ENCODE data around the gene KIRREL3.

Gene KIRREL3

DNA sequence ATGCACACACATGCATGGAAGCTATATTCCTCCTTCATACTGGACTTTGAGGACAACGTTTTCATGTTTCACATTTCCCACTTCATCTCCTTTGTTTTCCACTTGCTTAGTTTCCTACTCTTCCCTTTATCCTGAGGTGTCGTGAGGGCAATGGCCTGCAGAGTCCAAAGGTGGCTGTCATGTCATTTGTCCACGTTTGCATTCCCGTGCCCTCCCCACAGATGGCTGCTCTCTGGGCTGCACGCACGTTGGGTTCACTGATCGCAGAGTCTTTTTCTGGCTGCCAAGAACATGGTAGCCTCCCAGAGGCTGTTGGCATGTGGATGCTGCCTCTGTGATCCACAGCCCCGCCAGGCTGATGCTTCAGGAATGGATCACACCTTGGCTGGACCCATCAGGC lies 389.1 kb downstream of the KIRREL3 start:
- no peaks in the 10 kb centered on the region for H3K27me3 ChIP-seq (ENCODE audit: low read depth, low read length)
- no peak overlapping the region for H3K4me3 ChIP-seq (ENCODE audit: low read depth in 1 of 2, low read length in 2 of 2)
- H3K4me1 ChIP-seq (ENCODE audit: control insufficient read depth in 1 of 2, insufficient read depth in 2 of 2, low read length in 2 of 2) = no peaks in the 10 kb centered on the region
- no peaks in the 10 kb centered on the region for H3K9me3 ChIP-seq (ENCODE audit: control insufficient read depth in 1 of 2, low read length in 2 of 2)
- no peak overlapping the region for H3K27ac ChIP-seq (ENCODE audit: low read length)
- H3K36me3 ChIP-seq (ENCODE audit: control insufficient read depth in 1 of 2, insufficient read depth in 2 of 2, low read length in 2 of 2) = no peaks in the 10 kb centered on the region

- Histone ChIP-seq H3K4me3 (ENCODE audit: low read depth in 1 of 2, low read length in 2 of 2) (no peak overlapping the region), H3K36me3 (ENCODE audit: control insufficient read depth in 1 of 2, insufficient read depth in 2 of 2, low read length in 2 of 2) (no peaks in the 10 kb centered on the region), H3K27ac (ENCODE audit: low read length) (no peak overlapping the region), H3K9me3 (ENCODE audit: control insufficient read depth in 1 of 2, low read length in 2 of 2) (no peaks in the 10 kb centered on the region), H3K4me1 (ENCODE audit: control insufficient read depth in 1 of 2, insufficient read depth in 2 of 2, low read length in 2 of 2) (no peaks in the 10 kb centered on the region), H3K27me3 (ENCODE audit: low read depth, low read length) (no peaks in the 10 kb centered on the region)
Measured at GRCh38 chr11:126608658-126609057, 391.9 kb downstream of the KIRREL3 start.

DNA sequence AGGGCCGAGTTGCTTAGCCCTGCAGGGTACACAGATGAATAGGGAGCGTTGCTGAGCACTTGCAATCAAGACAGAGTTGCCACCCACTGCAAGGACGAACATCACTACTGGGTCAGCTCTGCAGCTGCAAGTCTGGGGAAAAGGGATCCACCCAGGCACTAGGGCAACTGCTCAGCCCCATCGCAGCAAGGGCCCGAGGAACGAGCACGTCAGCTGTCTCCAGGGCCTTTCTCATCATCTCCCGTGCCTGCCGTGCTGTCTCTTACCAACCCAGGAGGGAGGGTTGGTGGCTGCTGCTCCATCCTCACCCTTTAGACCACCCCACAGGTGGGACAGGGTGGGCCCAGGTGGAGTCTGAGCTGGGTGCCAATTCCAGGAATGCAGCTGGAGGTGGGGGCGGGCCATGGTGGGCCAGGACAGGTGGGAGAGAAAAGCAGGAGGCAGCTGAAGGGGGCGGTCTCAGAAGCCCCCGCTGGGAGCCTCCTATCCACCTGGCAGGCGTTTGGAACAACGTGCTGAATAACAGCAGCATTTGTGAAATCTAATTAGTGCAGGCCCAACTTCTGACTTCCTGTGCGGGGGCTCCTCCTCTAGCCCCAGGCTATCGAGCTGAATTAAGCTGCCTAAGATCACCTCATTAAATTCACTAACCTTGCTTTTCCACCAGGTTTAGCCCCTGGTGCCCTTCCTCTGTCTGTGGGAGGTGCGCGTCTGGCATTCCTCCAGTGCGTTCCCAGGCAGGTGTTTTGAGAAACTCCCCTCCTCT lies 392.6 kb downstream of the KIRREL3 start:
- H3K4me1 ChIP-seq (ENCODE audit: control insufficient read depth in 1 of 2, insufficient read depth in 2 of 2, low read length in 2 of 2) = no peaks in the 10 kb centered on the region
- H3K36me3 ChIP-seq (ENCODE audit: control insufficient read depth in 1 of 2, insufficient read depth in 2 of 2, low read length in 2 of 2) = no peaks in the 10 kb centered on the region
- no peaks in the 10 kb centered on the region for H3K9me3 ChIP-seq (ENCODE audit: control insufficient read depth in 1 of 2, low read length in 2 of 2)
- H3K27ac ChIP-seq (ENCODE audit: low read length) = no peak overlapping the region
- H3K4me3 ChIP-seq (ENCODE audit: low read depth in 1 of 2, low read length in 2 of 2) = no peak overlapping the region
- no peaks in the 10 kb centered on the region for H3K27me3 ChIP-seq (ENCODE audit: low read depth, low read length)

DNA sequence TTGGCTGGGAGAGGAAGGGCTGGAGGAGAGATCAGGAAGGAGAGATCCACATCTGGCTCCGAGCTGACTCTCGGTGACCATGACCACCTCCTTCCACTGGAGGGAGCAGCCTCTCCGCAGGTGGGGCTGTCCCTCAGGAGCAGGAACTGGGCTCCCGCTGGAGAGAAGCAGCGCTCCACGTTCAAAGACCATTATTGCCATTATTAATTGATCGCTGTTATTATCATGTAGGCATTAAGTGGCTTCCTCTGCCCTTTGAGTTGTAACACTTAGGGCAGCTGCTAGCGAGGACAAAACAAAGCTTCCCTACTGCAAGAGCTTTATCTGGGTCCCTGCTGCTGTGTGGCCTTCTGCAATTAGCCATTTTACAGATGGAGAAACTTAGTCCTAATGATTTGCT lies 393.2 kb downstream of the KIRREL3 start:
- Histone ChIP-seq H3K4me3 (ENCODE audit: low read depth in 1 of 2, low read length in 2 of 2) (no peak overlapping the region), H3K27ac (ENCODE audit: low read length) (no peak overlapping the region)

DNA sequence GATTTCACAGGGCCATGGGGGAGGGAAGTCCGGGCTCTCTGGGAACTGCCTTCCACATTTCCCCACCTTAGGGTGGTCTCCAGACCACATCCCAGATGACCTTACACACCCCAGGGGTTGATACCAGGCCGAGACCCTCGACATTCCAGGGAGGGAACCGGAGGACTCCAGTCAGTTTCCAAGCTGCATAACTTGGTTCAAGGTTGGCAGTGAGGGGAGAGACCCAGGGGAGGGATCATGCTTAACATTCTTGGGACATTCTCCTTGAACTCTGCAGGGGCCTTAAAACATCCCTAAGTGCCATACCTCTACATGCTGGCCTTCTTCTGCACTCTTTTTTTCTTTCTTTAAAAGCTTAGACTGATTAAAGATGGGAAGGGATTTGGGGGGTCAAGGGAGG lies 394.1 kb downstream of the KIRREL3 start:
- Histone ChIP-seq H3K36me3 (ENCODE audit: control insufficient read depth in 1 of 2, insufficient read depth in 2 of 2, low read length in 2 of 2) (no peaks in the 10 kb centered on the region), H3K27me3 (ENCODE audit: low read depth, low read length) (no peaks in the 10 kb centered on the region), H3K4me3 (ENCODE audit: low read depth in 1 of 2, low read length in 2 of 2) (no peak overlapping the region), H3K4me1 (ENCODE audit: control insufficient read depth in 1 of 2, insufficient read depth in 2 of 2, low read length in 2 of 2) (no peaks in the 10 kb centered on the region), H3K27ac (ENCODE audit: low read length) (no peak overlapping the region), H3K9me3 (ENCODE audit: control insufficient read depth in 1 of 2, low read length in 2 of 2) (no peaks in the 10 kb centered on the region)

More for the DNA sequence above, 393.2 kb downstream of the KIRREL3 start:
- no peaks in the 10 kb centered on the region for H3K27me3 ChIP-seq (ENCODE audit: low read depth, low read length)
- no peaks in the 10 kb centered on the region for H3K36me3 ChIP-seq (ENCODE audit: control insufficient read depth in 1 of 2, insufficient read depth in 2 of 2, low read length in 2 of 2)
- no peaks in the 10 kb centered on the region for H3K9me3 ChIP-seq (ENCODE audit: control insufficient read depth in 1 of 2, low read length in 2 of 2)
- no peaks in the 10 kb centered on the region for H3K4me1 ChIP-seq (ENCODE audit: control insufficient read depth in 1 of 2, insufficient read depth in 2 of 2, low read length in 2 of 2)

- Histone ChIP-seq H3K9me3 (ENCODE audit: control insufficient read depth in 1 of 2, low read length in 2 of 2) (no peaks in the 10 kb centered on the region), H3K27me3 (ENCODE audit: low read depth, low read length) (no peaks in the 10 kb centered on the region), H3K36me3 (ENCODE audit: control insufficient read depth in 1 of 2, insufficient read depth in 2 of 2, low read length in 2 of 2) (no peaks in the 10 kb centered on the region), H3K4me3 (ENCODE audit: low read depth in 1 of 2, low read length in 2 of 2) (no peak overlapping the region), H3K27ac (ENCODE audit: low read length) (no peak overlapping the region), H3K4me1 (ENCODE audit: control insufficient read depth in 1 of 2, insufficient read depth in 2 of 2, low read length in 2 of 2) (no peaks in the 10 kb centered on the region)
Measured at GRCh38 chr11:126604461-126604860, 396.1 kb downstream of the KIRREL3 start.

DNA sequence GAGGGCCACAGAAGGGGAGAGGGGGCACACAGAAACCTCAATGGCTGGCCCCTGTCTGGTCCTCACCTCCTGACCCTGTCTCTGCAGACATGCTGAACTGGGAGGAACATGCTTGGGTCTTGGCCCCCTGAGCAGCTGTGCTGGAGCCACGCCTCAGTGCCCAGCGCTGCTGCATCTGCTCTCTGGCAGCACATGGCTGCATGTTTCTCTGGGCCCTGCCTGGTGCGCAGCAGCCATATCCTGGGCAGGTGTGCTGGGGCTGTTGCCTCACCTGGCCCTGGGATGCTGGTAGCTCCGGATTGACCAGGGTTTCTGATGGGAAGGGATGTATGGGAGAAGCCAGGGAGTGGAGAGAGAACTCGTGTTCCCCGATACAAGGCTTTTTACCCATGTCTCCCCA lies 397.1 kb downstream of the KIRREL3 start:
- Histone ChIP-seq H3K4me3 (ENCODE audit: low read depth in 1 of 2, low read length in 2 of 2) (no peak overlapping the region), H3K27ac (ENCODE audit: low read length) (no peak overlapping the region), H3K36me3 (ENCODE audit: control insufficient read depth in 1 of 2, insufficient read depth in 2 of 2, low read length in 2 of 2) (no peaks in the 10 kb centered on the region), H3K4me1 (ENCODE audit: control insufficient read depth in 1 of 2, insufficient read depth in 2 of 2, low read length in 2 of 2) (no peaks in the 10 kb centered on the region), H3K27me3 (ENCODE audit: low read depth, low read length) (no peaks in the 10 kb centered on the region), H3K9me3 (ENCODE audit: control insufficient read depth in 1 of 2, low read length in 2 of 2) (peaks cover 2% of the 10 kb centered on the region in 2 donors)

DNA sequence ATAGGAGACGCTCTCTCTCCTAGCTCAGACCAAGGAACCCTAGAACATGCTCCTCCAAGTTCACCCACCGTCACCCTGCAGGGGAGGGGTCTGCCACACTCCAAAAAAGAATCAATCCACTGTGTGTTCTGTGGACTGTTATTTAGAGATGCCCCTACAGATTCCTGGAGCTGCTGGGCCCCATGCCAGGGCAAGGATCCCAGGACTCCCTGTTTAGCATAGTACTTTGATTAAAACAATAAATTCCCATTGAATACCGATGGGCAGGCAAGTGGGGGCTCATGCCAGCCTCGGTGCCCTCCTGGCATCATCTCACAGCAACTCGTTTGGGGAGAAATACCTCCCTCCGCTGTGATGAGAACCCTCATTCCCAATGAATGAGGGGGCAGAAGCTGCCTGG lies 397.6 kb downstream of the KIRREL3 start:
- Histone ChIP-seq H3K27ac (ENCODE audit: low read length) (no peak overlapping the region), H3K36me3 (ENCODE audit: control insufficient read depth in 1 of 2, insufficient read depth in 2 of 2, low read length in 2 of 2) (no peaks in the 10 kb centered on the region), H3K27me3 (ENCODE audit: low read depth, low read length) (no peaks in the 10 kb centered on the region), H3K4me3 (ENCODE audit: low read depth in 1 of 2, low read length in 2 of 2) (no peak overlapping the region), H3K4me1 (ENCODE audit: control insufficient read depth in 1 of 2, insufficient read depth in 2 of 2, low read length in 2 of 2) (no peaks in the 10 kb centered on the region), H3K9me3 (ENCODE audit: control insufficient read depth in 1 of 2, low read length in 2 of 2) (peaks cover 4% of the 10 kb centered on the region in 2 donors)

GRCh38 chr11:126602349-126602940 lies 398.1 kb downstream of the KIRREL3 start:
- no peak overlapping the region for H3K27ac ChIP-seq (ENCODE audit: low read length)
- H3K4me1 ChIP-seq (ENCODE audit: control insufficient read depth in 1 of 2, insufficient read depth in 2 of 2, low read length in 2 of 2) = no peaks in the 10 kb centered on the region
- no peak overlapping the region for H3K4me3 ChIP-seq (ENCODE audit: low read depth in 1 of 2, low read length in 2 of 2)
- no peaks in the 10 kb centered on the region for H3K36me3 ChIP-seq (ENCODE audit: control insufficient read depth in 1 of 2, insufficient read depth in 2 of 2, low read length in 2 of 2)
- no peaks in the 10 kb centered on the region for H3K27me3 ChIP-seq (ENCODE audit: low read depth, low read length)
- H3K9me3 ChIP-seq (ENCODE audit: control insufficient read depth in 1 of 2, low read length in 2 of 2) = peaks cover 4% of the 10 kb centered on the region in 2 donors

DNA sequence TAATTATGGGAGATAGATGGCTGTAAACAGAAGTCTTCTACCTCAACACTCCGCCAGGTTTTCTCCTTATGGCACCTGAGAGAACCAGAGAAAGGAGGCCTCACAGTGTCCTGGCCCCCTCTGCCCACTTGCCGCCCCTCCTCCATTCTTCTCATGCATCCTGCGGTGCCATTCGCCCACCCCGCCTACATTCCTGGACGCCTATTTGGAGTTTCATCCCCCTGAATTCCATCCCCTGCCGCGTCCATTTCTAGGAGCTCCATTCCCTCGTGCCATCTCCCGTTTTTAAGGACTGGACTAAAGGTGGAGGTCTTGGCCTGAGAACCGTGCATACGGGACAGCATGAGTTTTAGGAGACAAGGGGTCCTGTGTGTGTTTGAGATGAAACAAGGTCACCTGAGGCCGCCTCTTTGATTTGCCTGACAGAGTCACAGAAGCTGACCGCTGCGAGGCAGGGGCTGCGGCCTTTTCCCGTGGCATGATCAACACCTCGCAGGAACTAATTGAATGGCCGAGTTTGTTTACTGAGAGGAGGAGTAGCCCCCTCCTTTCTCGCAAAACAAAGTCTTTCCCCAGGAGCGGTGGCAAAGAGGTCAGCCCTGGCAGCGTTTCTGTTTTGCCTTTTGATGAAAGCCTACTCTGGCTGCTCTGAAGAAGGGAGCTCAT lies 398.9 kb downstream of the KIRREL3 start:
- Histone ChIP-seq H3K9me3 (ENCODE audit: control insufficient read depth in 1 of 2, low read length in 2 of 2) (peaks cover 4% of the 10 kb centered on the region in 2 donors), H3K4me1 (ENCODE audit: control insufficient read depth in 1 of 2, insufficient read depth in 2 of 2, low read length in 2 of 2) (no peaks in the 10 kb centered on the region), H3K27me3 (ENCODE audit: low read depth, low read length) (no peaks in the 10 kb centered on the region), H3K27ac (ENCODE audit: low read length) (no peak overlapping the region), H3K36me3 (ENCODE audit: control insufficient read depth in 1 of 2, insufficient read depth in 2 of 2, low read length in 2 of 2) (no peaks in the 10 kb centered on the region), H3K4me3 (ENCODE audit: low read depth in 1 of 2, low read length in 2 of 2) (no peak overlapping the region)

DNA sequence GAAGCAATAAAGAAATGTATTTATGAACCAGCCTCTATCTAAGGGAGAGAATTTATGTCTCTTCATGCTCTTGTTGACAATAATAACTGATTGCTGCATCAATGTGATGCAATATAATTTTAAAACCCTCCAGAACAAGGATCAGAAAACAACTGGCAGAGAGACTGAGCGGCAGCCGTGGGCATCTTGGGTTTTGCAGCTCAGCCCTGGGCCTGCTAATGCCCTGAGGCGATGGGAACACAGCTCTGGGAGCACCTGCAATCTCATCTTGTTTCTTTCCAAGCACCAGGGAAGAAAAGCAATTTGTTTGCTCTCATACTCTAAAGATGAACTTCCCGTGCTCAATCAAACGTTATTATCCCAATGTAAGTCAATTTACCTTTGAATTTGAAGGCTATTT lies 399.4 kb downstream of the KIRREL3 start:
- no peak overlapping the region for H3K27ac ChIP-seq (ENCODE audit: low read length)
- H3K4me1 ChIP-seq (ENCODE audit: control insufficient read depth in 1 of 2, insufficient read depth in 2 of 2, low read length in 2 of 2) = no peaks in the 10 kb centered on the region
- no peaks in the 10 kb centered on the region for H3K36me3 ChIP-seq (ENCODE audit: control insufficient read depth in 1 of 2, insufficient read depth in 2 of 2, low read length in 2 of 2)
- peaks cover 4% of the 10 kb centered on the region in 2 donors for H3K9me3 ChIP-seq (ENCODE audit: control insufficient read depth in 1 of 2, low read length in 2 of 2)
- no peak overlapping the region for H3K4me3 ChIP-seq (ENCODE audit: low read depth in 1 of 2, low read length in 2 of 2)
- H3K27me3 ChIP-seq (ENCODE audit: low read depth, low read length) = no peaks in the 10 kb centered on the region

All from muscle layer of duodenum (tissue), 2 donors.